ENCODE measurements around the gene CYBRD1. TPM values are rescaled to one million over a fixed set of nuclear protein-coding genes. Genes with fewer than 3 reads are reported as not detected.

CYBRD1 gene
- total RNA-seq, 1 donor = 338 TPM

DNA sequence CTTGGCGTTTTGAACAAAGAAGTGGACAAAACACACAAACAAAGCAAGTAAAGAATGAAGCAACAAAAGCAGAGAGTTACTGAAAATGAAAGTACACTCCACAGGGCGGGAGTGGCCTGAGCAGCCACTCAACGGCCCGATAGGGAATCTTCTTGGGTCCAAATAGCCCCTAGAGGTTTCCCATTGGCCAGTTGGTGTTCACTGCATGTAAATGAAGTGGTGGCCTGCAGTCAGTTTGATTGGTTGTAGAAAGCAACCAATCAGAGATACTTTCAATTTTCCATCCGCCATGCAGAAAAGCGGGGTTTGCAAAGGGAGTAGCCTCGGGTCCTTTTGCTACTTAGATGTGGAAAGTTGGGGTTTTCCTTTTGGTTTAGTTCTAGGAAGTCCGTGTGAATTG is 31.6 kb downstream of the CYBRD1 start:
- Histone ChIP-seq H4K20me1 (ENCODE audit: insufficient read depth, low read length) (no peaks in the 10 kb centered on the region), H3K36me3 (ENCODE audit: insufficient read depth, low read length) (peaks cover 10% of the 10 kb centered on the region), H3K27me3 (ENCODE audit: insufficient read depth, low read length) (no peaks in the 10 kb centered on the region), H3K79me2 (ENCODE audit: insufficient read depth, low read length) (no peaks in the 10 kb centered on the region), H3K9me3 (ENCODE audit: low read depth, low read length) (no peaks in the 10 kb centered on the region), H3K4me2 (ENCODE audit: insufficient read depth, low read length) (peak overlapping the region; percentile 75), H2AFZ (ENCODE audit: low read length) (peak overlapping the region; percentile 31), H3K27ac (ENCODE audit: low read depth, low read length) (peak overlapping the region; percentile 36), H3K4me3 (ENCODE audit: insufficient read depth, low read length) (peak overlapping the region; percentile 52), H3K4me1 (ENCODE audit: insufficient read depth, low read length) (peaks cover 10% of the 10 kb centered on the region)
- TF ChIP-seq, protein P1, sequence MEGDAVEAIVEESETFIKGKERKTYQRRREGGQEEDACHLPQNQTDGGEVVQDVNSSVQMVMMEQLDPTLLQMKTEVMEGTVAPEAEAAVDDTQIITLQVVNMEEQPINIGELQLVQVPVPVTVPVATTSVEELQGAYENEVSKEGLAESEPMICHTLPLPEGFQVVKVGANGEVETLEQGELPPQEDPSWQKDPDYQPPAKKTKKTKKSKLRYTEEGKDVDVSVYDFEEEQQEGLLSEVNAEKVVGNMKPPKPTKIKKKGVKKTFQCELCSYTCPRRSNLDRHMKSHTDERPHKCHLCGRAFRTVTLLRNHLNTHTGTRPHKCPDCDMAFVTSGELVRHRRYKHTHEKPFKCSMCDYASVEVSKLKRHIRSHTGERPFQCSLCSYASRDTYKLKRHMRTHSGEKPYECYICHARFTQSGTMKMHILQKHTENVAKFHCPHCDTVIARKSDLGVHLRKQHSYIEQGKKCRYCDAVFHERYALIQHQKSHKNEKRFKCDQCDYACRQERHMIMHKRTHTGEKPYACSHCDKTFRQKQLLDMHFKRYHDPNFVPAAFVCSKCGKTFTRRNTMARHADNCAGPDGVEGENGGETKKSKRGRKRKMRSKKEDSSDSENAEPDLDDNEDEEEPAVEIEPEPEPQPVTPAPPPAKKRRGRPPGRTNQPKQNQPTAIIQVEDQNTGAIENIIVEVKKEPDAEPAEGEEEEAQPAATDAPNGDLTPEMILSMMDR (IDR thresholded peaks at IDR 0.05; ENCODE audit: extremely low read depth, low read depth, low read length) = no peak
- no peak for DNase-seq (ENCODE audit: insufficient read length, low spot score, missing footprints)

DNA sequence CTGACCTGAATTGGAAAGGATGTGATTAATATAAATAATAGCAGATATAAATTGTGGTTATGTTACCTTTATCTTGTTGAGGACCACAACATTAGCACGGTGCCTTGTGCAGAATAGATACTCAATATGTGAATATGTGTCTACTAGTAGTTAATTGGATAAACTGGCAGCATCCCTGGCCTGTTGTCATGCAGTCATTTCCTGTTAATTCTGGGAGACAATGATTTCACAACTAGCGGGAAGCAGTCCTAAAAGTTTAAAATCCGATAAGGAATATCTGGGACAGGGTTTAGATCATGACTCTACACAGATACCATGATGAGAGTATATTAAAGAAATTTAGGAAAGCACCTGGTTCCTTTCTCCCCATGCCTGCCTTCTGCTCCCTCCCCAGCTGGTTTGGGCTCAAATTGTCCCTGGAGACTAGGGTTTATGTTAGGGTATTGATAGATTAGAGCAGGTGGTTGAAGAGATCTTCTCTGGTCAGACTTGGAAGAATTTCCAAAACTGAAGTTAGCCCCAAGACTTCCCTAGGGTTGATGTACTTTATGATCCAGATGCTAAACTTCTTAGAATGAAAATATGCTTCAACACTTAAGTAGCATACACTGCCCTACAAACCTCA is 32.8 kb downstream of the CYBRD1 start:
- Histone ChIP-seq H2AFZ (ENCODE audit: low read length) (no peak overlapping the region), H3K9me3 (ENCODE audit: low read depth, low read length) (no peaks in the 10 kb centered on the region), H3K4me2 (ENCODE audit: insufficient read depth, low read length) (no peak overlapping the region), H3K36me3 (ENCODE audit: insufficient read depth, low read length) (peaks cover 10% of the 10 kb centered on the region), H3K4me3 (ENCODE audit: insufficient read depth, low read length) (no peak overlapping the region), H4K20me1 (ENCODE audit: insufficient read depth, low read length) (no peaks in the 10 kb centered on the region), H3K27me3 (ENCODE audit: insufficient read depth, low read length) (no peaks in the 10 kb centered on the region), H3K27ac (ENCODE audit: low read depth, low read length) (no peak overlapping the region), H3K4me1 (ENCODE audit: insufficient read depth, low read length) (peaks cover 10% of the 10 kb centered on the region), H3K79me2 (ENCODE audit: insufficient read depth, low read length) (no peaks in the 10 kb centered on the region)
- TF ChIP-seq, protein P1 (IDR thresholded peaks at IDR 0.05; ENCODE audit: extremely low read depth, low read depth, low read length) = no peak
- DNase-seq (ENCODE audit: insufficient read length, low spot score, missing footprints) = no peak

DNA sequence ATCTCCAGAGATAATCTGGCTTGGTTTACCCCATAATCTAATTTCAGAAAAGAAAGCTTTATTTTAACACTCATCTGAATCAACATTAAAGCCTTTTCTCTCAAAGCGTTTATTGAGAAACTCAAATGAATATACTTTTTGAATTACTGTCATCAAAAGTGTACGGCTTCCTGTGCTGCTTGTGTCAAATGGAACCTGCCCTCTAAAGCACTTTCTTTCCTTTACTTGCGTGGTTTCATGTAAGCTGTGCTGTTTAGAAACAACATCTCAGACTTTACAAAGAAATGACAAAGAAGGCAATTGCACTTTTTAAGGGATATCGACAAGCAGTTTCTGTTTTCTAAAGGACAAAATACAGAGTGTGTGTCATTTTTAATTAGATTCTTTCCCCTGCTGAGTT is 35.1 kb downstream of the CYBRD1 start:
- Histone ChIP-seq H2AFZ (ENCODE audit: low read length) (no peak overlapping the region), H3K4me1 (ENCODE audit: insufficient read depth, low read length) (peaks cover 5% of the 10 kb centered on the region), H4K20me1 (ENCODE audit: insufficient read depth, low read length) (no peaks in the 10 kb centered on the region), H3K27me3 (ENCODE audit: insufficient read depth, low read length) (no peaks in the 10 kb centered on the region), H3K79me2 (ENCODE audit: insufficient read depth, low read length) (no peaks in the 10 kb centered on the region), H3K9me3 (ENCODE audit: low read depth, low read length) (no peaks in the 10 kb centered on the region), H3K4me2 (ENCODE audit: insufficient read depth, low read length) (no peak overlapping the region), H3K4me3 (ENCODE audit: insufficient read depth, low read length) (no peak overlapping the region), H3K36me3 (ENCODE audit: insufficient read depth, low read length) (peaks cover 10% of the 10 kb centered on the region), H3K27ac (ENCODE audit: low read depth, low read length) (no peak overlapping the region)
- DNase-seq (ENCODE audit: insufficient read length, low spot score, missing footprints) = no peak
- TF ChIP-seq, protein P1 (IDR thresholded peaks at IDR 0.05; ENCODE audit: extremely low read depth, low read depth, low read length) = no peak

DNA sequence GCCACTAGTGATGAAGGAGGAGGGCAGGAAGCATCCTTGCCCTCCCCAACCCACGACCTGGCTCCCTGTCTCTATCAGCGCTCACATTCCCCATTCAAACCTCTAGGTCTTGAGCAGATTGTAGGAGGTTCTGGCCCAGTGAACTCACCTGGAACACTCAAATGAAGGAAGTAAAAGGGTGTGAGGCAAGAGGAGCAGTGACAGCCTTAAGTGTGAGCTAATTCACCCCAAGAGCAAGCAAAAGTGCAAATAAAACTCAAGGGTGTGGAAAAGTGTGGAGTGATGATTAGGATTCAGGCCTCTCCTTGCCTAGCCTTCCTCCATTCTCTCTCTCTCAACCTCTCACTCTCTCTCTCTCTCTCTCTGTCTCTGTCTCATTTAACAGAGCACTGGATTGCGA is 41.0 kb downstream of the CYBRD1 start:
- H3K79me2 ChIP-seq (ENCODE audit: insufficient read depth, low read length) = no peaks in the 10 kb centered on the region
- no peaks in the 10 kb centered on the region for H3K4me1 ChIP-seq (ENCODE audit: insufficient read depth, low read length)
- no peak for DNase-seq (ENCODE audit: insufficient read length, low spot score, missing footprints)
- no peaks in the 10 kb centered on the region for H3K27me3 ChIP-seq (ENCODE audit: insufficient read depth, low read length)
- TF ChIP-seq, protein P1 (IDR thresholded peaks at IDR 0.05; ENCODE audit: extremely low read depth, low read depth, low read length) = no peak
- no peaks in the 10 kb centered on the region for H3K9me3 ChIP-seq (ENCODE audit: low read depth, low read length)
- no peaks in the 10 kb centered on the region for H4K20me1 ChIP-seq (ENCODE audit: insufficient read depth, low read length)
- H3K4me2 ChIP-seq (ENCODE audit: insufficient read depth, low read length) = no peak overlapping the region
- no peaks in the 10 kb centered on the region for H3K36me3 ChIP-seq (ENCODE audit: insufficient read depth, low read length)
- no peak overlapping the region for H3K4me3 ChIP-seq (ENCODE audit: insufficient read depth, low read length)
- H3K27ac ChIP-seq (ENCODE audit: low read depth, low read length) = no peak overlapping the region
- H2AFZ ChIP-seq (ENCODE audit: low read length) = no peak overlapping the region

All from osteoblast (primary cell).